ENCODE data around the gene SERPINA5.

SERPINA5 gene

GRCh38 chr14:94623422-94623809 lies 42.2 kb downstream of the SERPINA5 start:
- Histone ChIP-seq H3K4me1 (ENCODE audit: control insufficient read depth in 1 of 2, insufficient read depth in 1 of 2, low read depth in 1 of 2, low read length in 1 of 2) (no peaks in the 10 kb centered on the region), H3K27ac (no peak overlapping the region), H3K4me3 (ENCODE audit: low read depth in 1 of 2, low read length in 1 of 2) (no peak overlapping the region), H3K9me3 (no peaks in the 10 kb centered on the region), H3K27me3 (peaks cover 11% of the 10 kb centered on the region), H3K36me3 (no peaks in the 10 kb centered on the region)
- TF ChIP-seq CTCF (IDR thresholded peaks at IDR 0.05): no peak

- TF ChIP-seq CTCF (IDR thresholded peaks at IDR 0.05): no peak
- no peaks in the 10 kb centered on the region for H3K36me3 ChIP-seq
- no peak overlapping the region for H3K27ac ChIP-seq
- no peak overlapping the region for H3K4me3 ChIP-seq (ENCODE audit: low read depth in 1 of 2, low read length in 1 of 2)
- H3K4me1 ChIP-seq (ENCODE audit: control insufficient read depth in 1 of 2, insufficient read depth in 1 of 2, low read depth in 1 of 2, low read length in 1 of 2): no peaks in the 10 kb centered on the region
- H3K9me3 ChIP-seq: no peaks in the 10 kb centered on the region
- H3K27me3 ChIP-seq: peaks cover 11% of the 10 kb centered on the region
Measured at GRCh38 chr14:94623856-94624499, 42.8 kb downstream of the SERPINA5 start.

GRCh38 chr14:94624537-94625352 lies 43.5 kb downstream of the SERPINA5 start:
- H3K27me3 ChIP-seq: peaks cover 11% of the 10 kb centered on the region
- no peak for TF ChIP-seq CTCF (IDR thresholded peaks at IDR 0.05)
- H3K4me1 ChIP-seq (ENCODE audit: control insufficient read depth in 1 of 2, insufficient read depth in 1 of 2, low read depth in 1 of 2, low read length in 1 of 2): peaks cover 0 to 5% of the 10 kb centered on the region in 2 experiments
- no peaks in the 10 kb centered on the region for H3K36me3 ChIP-seq
- no peak overlapping the region for H3K4me3 ChIP-seq (ENCODE audit: low read depth in 1 of 2, low read length in 1 of 2)
- no peak overlapping the region for H3K27ac ChIP-seq
- H3K9me3 ChIP-seq: no peaks in the 10 kb centered on the region

GRCh38 chr14:94625353-94625635 lies 44.1 kb downstream of the SERPINA5 start:
- no peaks in the 10 kb centered on the region for H3K36me3 ChIP-seq
- no peaks in the 10 kb centered on the region for H3K9me3 ChIP-seq
- no peak overlapping the region for H3K4me3 ChIP-seq (ENCODE audit: low read depth in 1 of 2, low read length in 1 of 2)
- no peak overlapping the region for H3K27ac ChIP-seq
- TF ChIP-seq CTCF (IDR thresholded peaks at IDR 0.05): no peak
- peaks cover 0 to 10% of the 10 kb centered on the region in 2 experiments for H3K4me1 ChIP-seq (ENCODE audit: control insufficient read depth in 1 of 2, insufficient read depth in 1 of 2, low read depth in 1 of 2, low read length in 1 of 2)
- H3K27me3 ChIP-seq: peaks cover 11% of the 10 kb centered on the region

- no peak for TF ChIP-seq CTCF (IDR thresholded peaks at IDR 0.05)
- H3K4me1 ChIP-seq (ENCODE audit: control insufficient read depth in 1 of 2, insufficient read depth in 1 of 2, low read depth in 1 of 2, low read length in 1 of 2): peaks cover 0 to 16% of the 10 kb centered on the region in 2 experiments
- no peaks in the 10 kb centered on the region for H3K9me3 ChIP-seq
- H3K27ac ChIP-seq: no peak overlapping the region
- peaks cover 3% of the 10 kb centered on the region for H3K27me3 ChIP-seq
- no peaks in the 10 kb centered on the region for H3K36me3 ChIP-seq
- H3K4me3 ChIP-seq (ENCODE audit: low read depth in 1 of 2, low read length in 1 of 2): no peak overlapping the region
Measured at GRCh38 chr14:94628578-94628977, 47.4 kb downstream of the SERPINA5 start.

Measured in neutrophil (primary cell).